Effector memory CD4-positive, alpha-beta T cell (primary cell): ENCODE results near the gene NEURL3.

Experiments used
- DNase-seq, 3 donors: peaks; one replicate each; pipeline ENCODE4 v3.0.0-alpha.2; 2020
- H3K27ac ChIP-seq: 2 replicates; pipeline ENCODE4 v1.7.0; 2013; ENCODE audit warnings: mild to moderate bottlenecking, low read length, moderate library complexity; ENCODE audit not compliant: insufficient read depth, poor library complexity, severe bottlenecking
- H3K27me3 ChIP-seq: replicated peaks from 2 replicates; pipeline ENCODE4 v1.7.0; 2013; ENCODE audit warnings: mild to moderate bottlenecking, low read length; ENCODE audit not compliant: insufficient read depth, control insufficient read depth, poor library complexity, severe bottlenecking
- H3K36me3 ChIP-seq: 2 replicates; pipeline ENCODE4 v1.7.0; 2013; ENCODE audit warnings: mild to moderate bottlenecking, low read length, moderate library complexity; ENCODE audit not compliant: control insufficient read depth, insufficient read depth
- H3K4me1 ChIP-seq: 2 replicates; pipeline ENCODE4 v1.7.0; 2013; ENCODE audit warnings: low read length, mild to moderate bottlenecking; ENCODE audit not compliant: control insufficient read depth, insufficient read depth, poor library complexity, severe bottlenecking
- H3K4me3 ChIP-seq: 2 replicates; pipeline ENCODE4 v1.7.0; 2013; ENCODE audit warnings: low read length, low read depth, mild to moderate bottlenecking; ENCODE audit not compliant: insufficient read depth, poor library complexity, severe bottlenecking
- H3K9me3 ChIP-seq: 2 replicates; pipeline ENCODE4 v1.7.0; 2013; ENCODE audit warnings: mild to moderate bottlenecking, low read length, moderate library complexity; ENCODE audit not compliant: control insufficient read depth

NEURL3 gene

GRCh38 chr2:96508521-96509113, 3.5 kb upstream of the NEURL3 start:
- Histone ChIP-seq H3K27me3 (peaks cover 4% of the 10 kb centered on the region), H3K27ac (no peak overlapping the region), H3K36me3 (no peaks in the 10 kb centered on the region), H3K4me1 (peaks cover 11% of the 10 kb centered on the region), H3K9me3 (no peaks in the 10 kb centered on the region), H3K4me3 (peak overlapping the region; percentile 38)
- no peak for DNase-seq

- Histone ChIP-seq H3K4me3 (peak overlapping the region; percentile 38), H3K4me1 (peaks cover 11% of the 10 kb centered on the region), H3K36me3 (no peaks in the 10 kb centered on the region), H3K27ac (no peak overlapping the region), H3K9me3 (no peaks in the 10 kb centered on the region), H3K27me3 (peaks cover 4% of the 10 kb centered on the region)
- DNase-seq = peak; percentile 73 to 78 (median 78)
Observed at GRCh38 chr2:96507957-96508520, 2.9 kb upstream of the NEURL3 start.

- H3K9me3 ChIP-seq = no peaks in the 10 kb centered on the region
- DNase-seq = no peak
Observed at GRCh38 chr2:96506907-96507240, 1.7 kb upstream of the NEURL3 start.

DNA sequence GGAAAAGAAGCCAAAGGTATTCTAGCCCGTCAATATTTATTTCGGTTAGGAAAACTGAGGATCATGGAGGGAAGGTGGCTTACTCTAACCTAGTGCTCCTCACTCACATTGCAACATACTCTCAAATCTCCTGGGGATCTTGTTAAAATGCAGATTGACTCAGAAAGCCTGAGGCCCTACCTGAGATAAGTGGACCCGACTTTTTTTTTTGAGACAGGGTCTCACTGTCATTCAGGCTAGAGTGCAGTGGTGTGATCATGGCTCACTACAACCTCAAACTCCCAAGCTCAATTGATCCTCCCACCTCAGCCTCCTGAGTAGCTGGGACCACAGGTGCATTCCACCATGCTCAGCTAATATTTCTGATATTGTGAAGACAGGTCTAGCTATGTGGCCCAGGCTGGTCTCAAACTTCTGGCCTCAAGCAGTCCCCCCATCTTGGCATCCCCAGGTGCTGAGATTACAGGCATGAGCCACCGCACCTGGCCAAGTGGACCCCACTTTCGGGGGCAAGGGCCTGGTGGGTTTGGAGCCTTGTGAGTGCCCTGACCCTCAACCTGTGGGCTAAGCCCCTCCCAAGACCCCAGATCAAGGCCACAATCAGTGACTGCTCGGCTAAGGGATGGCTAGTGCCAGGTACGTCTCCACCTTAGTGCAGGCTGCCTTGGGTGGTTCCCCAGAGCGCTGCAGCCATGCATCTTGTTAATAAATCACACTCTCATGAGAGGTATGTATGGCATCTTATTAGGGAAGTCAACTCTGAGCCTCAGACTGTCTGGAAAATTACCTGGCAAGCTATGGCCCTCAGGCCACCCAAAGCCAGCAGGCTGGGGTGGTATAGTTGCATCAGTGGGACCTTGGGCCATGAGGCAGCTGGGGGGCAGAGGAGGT, 1.1 kb upstream of the NEURL3 start:
- Histone ChIP-seq H3K4me3 (no peak overlapping the region), H3K27ac (no peak overlapping the region), H3K9me3 (no peaks in the 10 kb centered on the region), H3K4me1 (peaks cover 22% of the 10 kb centered on the region), H3K27me3 (peaks cover 4% of the 10 kb centered on the region), H3K36me3 (no peaks in the 10 kb centered on the region)
- DNase-seq = no peak

More at GRCh38 chr2:96506907-96507240, 1.7 kb upstream of the NEURL3 start:
- peaks cover 4% of the 10 kb centered on the region for H3K27me3 ChIP-seq
- no peak overlapping the region for H3K27ac ChIP-seq
- no peak overlapping the region for H3K4me3 ChIP-seq
- H3K4me1 ChIP-seq = peaks cover 16% of the 10 kb centered on the region
- no peaks in the 10 kb centered on the region for H3K36me3 ChIP-seq

- Histone ChIP-seq H3K27ac (no peak overlapping the region), H3K36me3 (no peaks in the 10 kb centered on the region), H3K4me1 (peaks cover 23% of the 10 kb centered on the region), H3K4me3 (no peak overlapping the region), H3K9me3 (no peaks in the 10 kb centered on the region), H3K27me3 (no peaks in the 10 kb centered on the region)
- DNase-seq = no peak
Observed at GRCh38 chr2:96503637-96504243, 1.4 kb downstream of the NEURL3 start.

DNA sequence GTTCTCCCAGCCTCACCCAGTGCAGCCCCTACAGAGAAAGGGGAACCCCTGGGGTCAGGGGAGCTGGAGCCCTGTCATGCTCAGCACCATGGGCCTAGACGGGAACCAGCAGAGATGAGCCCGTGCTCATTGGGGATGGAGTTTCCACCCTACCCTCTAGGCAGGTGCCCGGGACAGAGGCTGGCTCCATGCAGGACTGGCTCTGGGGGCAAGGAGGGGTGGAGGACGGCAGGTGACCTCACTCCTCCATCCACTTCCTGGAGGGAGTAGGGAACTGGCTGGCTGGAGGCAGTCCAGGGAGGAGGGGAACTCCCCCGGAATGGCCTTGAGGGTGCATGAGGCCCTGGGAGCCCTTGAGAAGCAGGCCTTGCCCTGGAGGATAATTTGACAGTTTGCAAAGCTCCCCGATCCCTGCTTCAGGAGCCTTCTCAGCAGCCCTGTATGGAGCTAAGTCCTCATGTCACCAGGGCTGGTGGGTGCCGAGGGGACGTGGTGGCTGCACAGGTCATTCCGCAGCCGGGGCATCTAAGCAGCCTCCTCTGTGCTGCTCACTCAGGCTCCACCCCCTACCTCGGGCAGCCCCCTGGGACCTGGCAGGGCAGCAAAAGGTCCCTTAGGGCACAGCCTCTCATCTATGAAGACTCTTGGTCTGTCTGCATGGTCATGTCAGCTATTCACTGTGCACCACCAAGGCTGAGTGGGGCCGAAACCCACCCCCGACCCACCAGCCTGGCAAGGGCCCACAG, 2.1 kb downstream of the NEURL3 start:
- Histone ChIP-seq H3K4me1 (peaks cover 16% of the 10 kb centered on the region), H3K9me3 (no peaks in the 10 kb centered on the region), H3K27ac (no peak overlapping the region), H3K4me3 (no peak overlapping the region), H3K27me3 (no peaks in the 10 kb centered on the region), H3K36me3 (no peaks in the 10 kb centered on the region)
- no peak for DNase-seq

- Histone ChIP-seq H3K27ac (no peak overlapping the region), H3K36me3 (no peaks in the 10 kb centered on the region), H3K4me3 (no peak overlapping the region), H3K27me3 (no peaks in the 10 kb centered on the region), H3K4me1 (peaks cover 12% of the 10 kb centered on the region), H3K9me3 (no peaks in the 10 kb centered on the region)
- DNase-seq = no peak
Observed at GRCh38 chr2:96501886-96502810, 3.0 kb downstream of the NEURL3 start.

DNA sequence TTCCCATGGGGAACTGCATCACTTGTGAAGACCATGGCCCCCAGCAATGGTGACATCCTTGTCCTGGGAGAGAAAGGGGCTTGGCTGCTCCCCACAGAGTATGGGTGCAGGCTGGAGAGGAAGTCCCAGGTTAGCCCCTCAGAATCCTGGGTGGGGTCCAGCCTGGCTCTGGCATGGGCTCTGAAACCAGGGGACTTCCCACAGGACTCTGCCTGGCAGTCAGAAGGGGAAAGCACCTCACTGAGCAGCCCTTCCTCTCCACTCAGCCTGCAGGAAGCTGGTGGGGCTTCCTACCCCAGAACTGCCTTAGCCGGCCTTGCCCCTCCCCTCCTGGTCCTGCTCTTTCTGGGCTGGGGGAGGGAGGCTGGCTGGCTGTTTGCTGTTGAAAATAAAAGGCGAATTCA, 3.7 kb downstream of the NEURL3 start:
- no peak overlapping the region for H3K4me3 ChIP-seq
- H3K27me3 ChIP-seq = no peaks in the 10 kb centered on the region
- no peaks in the 10 kb centered on the region for H3K9me3 ChIP-seq
- no peaks in the 10 kb centered on the region for H3K36me3 ChIP-seq
- DNase-seq = no peak
- no peak overlapping the region for H3K27ac ChIP-seq
- peaks cover 12% of the 10 kb centered on the region for H3K4me1 ChIP-seq
